ENCODE measurements around the gene DNAH11.

DNA sequence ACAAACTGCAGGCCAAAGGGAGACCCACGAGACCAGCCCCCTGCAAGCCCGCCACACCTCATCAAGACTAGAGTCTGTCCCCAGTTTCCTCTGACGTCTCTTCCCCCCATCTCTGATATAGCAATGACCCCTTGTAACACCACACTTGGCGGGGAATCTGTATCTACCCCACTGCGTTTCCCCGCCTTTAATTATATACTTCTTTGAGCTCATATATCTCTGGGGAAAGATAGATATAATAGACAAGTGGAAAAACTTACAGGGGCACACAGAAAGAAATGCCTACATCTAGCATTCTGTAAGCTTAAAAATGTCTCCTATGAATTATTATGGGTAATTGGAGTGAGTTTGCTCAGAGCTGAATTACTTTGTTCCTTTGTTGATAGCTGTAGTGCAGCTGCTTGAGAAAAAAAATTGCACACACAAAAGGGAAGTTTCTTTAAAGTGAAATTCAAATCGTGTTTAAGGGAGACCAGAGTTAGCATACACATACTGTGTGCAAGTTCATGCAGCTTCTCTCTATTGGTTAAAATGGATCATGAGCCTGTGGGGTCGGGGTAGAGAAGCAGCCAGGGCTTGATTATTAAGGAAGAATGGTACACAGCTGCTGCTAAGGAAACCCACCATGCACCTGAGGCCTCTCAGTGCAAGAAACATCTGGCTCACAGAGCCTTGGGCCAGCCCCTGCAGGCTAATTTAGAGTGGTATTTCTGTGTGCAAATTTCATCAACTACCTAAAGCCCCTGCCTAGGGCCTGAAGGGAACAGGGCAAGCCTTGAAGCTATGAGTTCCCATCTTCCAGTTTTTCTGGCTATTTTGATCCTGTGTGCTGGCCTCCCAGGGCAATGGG lies 370.3 kb downstream of the DNAH11 start:
- TF ChIP-seq CTCF (IDR thresholded peaks at IDR 0.05) (no peak), ZFX (IDR thresholded peaks at IDR 0.05; ENCODE audit: borderline replicate concordance) (no peak)
